GM12891 (cell line): ENCODE results near the gene MSH3.

ENCODE experiments used
- PAX5 ChIP-seq: IDR thresholded peaks from 2 replicates; pipeline ENCODE4 v1.6.1; 2011; ENCODE audit warnings: low read length, moderate library complexity, mild to moderate bottlenecking; ENCODE audit not compliant: insufficient read depth, severe bottlenecking
- POLR2A ChIP-seq: IDR thresholded peaks from 2 replicates; pipeline ENCODE4 v1.6.1; 2011; ENCODE audit warnings: low read depth, low read length, control low read depth
- POLR2AphosphoS5 ChIP-seq: IDR thresholded peaks from 2 replicates; pipeline ENCODE4 v1.6.1; 2011; ENCODE audit warnings: low read depth, low read length, control low read depth
- TAF1 ChIP-seq: IDR thresholded peaks from 2 replicates; pipeline ENCODE4 v1.6.1; 2011; ENCODE audit warnings: low read depth, low read length, control low read depth

DNA sequence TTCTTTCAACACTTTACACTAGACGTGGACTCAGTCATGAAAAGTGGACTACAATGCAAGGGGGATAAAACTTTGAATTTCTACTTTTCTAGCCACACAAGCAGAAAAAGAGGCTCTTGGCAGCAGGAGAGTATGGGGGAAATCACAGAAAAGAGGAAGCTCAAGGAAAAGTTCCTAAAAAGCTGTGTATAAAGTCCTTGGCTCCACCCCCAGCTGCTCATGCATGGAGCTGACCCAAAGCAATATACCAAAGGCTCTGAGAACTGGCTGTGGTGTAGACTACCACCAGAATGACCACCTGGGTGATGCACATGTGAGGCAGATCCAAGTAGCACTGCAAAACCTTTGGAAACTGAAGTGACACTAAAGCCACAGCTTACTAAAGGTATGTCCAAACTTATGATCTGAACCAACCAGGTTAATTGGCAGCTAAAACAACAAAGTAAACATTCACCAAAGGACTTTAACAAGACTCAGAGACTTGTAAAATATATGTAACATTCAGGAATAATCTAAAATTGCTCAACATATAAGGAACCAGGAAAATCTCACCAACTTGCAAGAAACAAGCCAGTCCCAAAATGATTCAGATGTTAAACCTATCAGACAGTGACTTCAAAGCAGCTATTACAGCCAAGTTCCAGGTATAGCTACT, 250.2 kb downstream of the MSH3 start:
- no peak for TF ChIP-seq PAX5
- no peak for TF ChIP-seq TAF1
- TF ChIP-seq POLR2A: no peak
- no peak for TF ChIP-seq POLR2AphosphoS5
